HCT116 (cell line): ENCODE measurements around the gene MAN1A1. TPM values are rescaled to one million over a fixed set of nuclear protein-coding genes. Genes with fewer than 3 reads are reported as not detected.

Experiments
- ATAC-seq: fragments of 200-7000 bp; cut with Tn5 transposase; 2 replicates; pipeline ENCODE4 v1.9.1; 2020; ENCODE audit warnings: mild to moderate bottlenecking, moderate library complexity
- BruUV-seq: library from RNA; stranded (reverse); fragments of 400-500 nt; replicated peaks from 2 replicates; lab custom pipeline; 2021; lab: Mats Ljungman, UMichigan
- CTCF ChIA-PET: fragments of 300-600 bp; sonication (Branson Sonifier 250); formaldehyde crosslinking; loops from one replicate; lab custom pipeline; 2021; ENCODE audit warnings: antibody characterized with exemption; lab: Charles Lee
- POLR2A ChIA-PET: fragments of 300-600, 350-600 bp; sonication (Branson Sonifier 250); formaldehyde crosslinking; loops from one replicate; lab custom pipeline; 2021; ENCODE audit warnings: antibody characterized with exemption; lab: Charles Lee
- RAD21 ChIA-PET, 2 experiments: fragments of 300-600 bp; sonication (Branson Sonifier 250); formaldehyde crosslinking; loops; one replicate each; lab custom pipeline; 2023; ENCODE audit warnings: low total read pairs in 2 of 2; ENCODE audit not compliant: uncharacterized antibody in 2 of 2, unreplicated experiment in 2 of 2, low non-redundant PET in 1 of 2; lab: Charles Lee
- DNase-seq: peaks from one replicate; pipeline ENCODE4 v3.0.0-alpha.2; 2010; ENCODE audit warnings: low read depth, low spot score
- H2AFZ ChIP-seq: fragments of 200-600 bp; shearing (Covaris generic), sonication (generic); 2 replicates; pipeline ENCODE4 v1.6.1; 2017; ENCODE audit warnings: low read depth, mixed run types, mixed read lengths, antibody characterized with exemption, low read length; ENCODE audit not compliant: poor library complexity, severe bottlenecking
- H3K27ac ChIP-seq: 2 replicates; pipeline ENCODE4 v1.5.1; 2012; ENCODE audit warnings: low read depth, low read length
- H3K27me3 ChIP-seq: fragments of 200-600 bp; sonication (generic); 2 replicates; pipeline ENCODE4 v1.6.1; 2016; ENCODE audit warnings: mixed run types, low read length, mixed read lengths; ENCODE audit not compliant: insufficient read depth
- H3K36me3 ChIP-seq, 2 experiments: fragments of 200-500 bp in 1 of 2; fragments of 200-600 bp in 1 of 2; sonication (Bioruptor generic) in 1 of 2; sonication (generic) in 1 of 2; 2 replicates each; pipeline versions ENCODE4 v1.5.1 to v1.6.1; 2014 to 2016; ENCODE audit warnings: low read length in 2 of 2, inconsistent platforms in 1 of 2, mixed read lengths in 1 of 2, mixed run types in 1 of 2; ENCODE audit not compliant: insufficient read depth in 2 of 2, control insufficient read depth in 1 of 2
- H3K4me1 ChIP-seq, 2 experiments: fragments of 200-600 bp in 1 of 2; sonication (generic) in 1 of 2; 2 replicates each; pipeline versions ENCODE4 v1.5.1 to v1.6.1; 2012 to 2017; ENCODE audit warnings: low read length in 2 of 2, inconsistent platforms in 1 of 2, mild to moderate bottlenecking in 1 of 2, mixed read lengths in 1 of 2, mixed run types in 1 of 2, moderate library complexity in 1 of 2; ENCODE audit not compliant: insufficient read depth in 2 of 2, control insufficient read depth in 1 of 2
- H3K4me2 ChIP-seq: fragments of 200-600 bp; sonication (generic); 2 replicates; pipeline ENCODE4 v1.6.1; 2017; ENCODE audit warnings: mixed run types, low read length, mixed read lengths
- H3K4me3 ChIP-seq, 2 experiments: fragments of 200-600 bp in 1 of 2; sonication (generic) in 1 of 2; replicated peaks in 1 of 2; 2 replicates each; pipeline ENCODE4 v1.5.1; 2011 to 2016; ENCODE audit warnings: low read length in 2 of 2, control low read depth in 1 of 2, low read depth in 1 of 2, mild to moderate bottlenecking in 1 of 2, mixed read lengths in 1 of 2, mixed run types in 1 of 2
- H3K79me2 ChIP-seq: fragments of 200-600 bp; sonication (generic); 2 replicates; pipeline ENCODE4 v1.6.1; 2017; ENCODE audit warnings: mild to moderate bottlenecking, mixed run types, low read length, moderate library complexity, mixed read lengths; ENCODE audit not compliant: insufficient read depth
- H3K9ac ChIP-seq: fragments of 200-600 bp; sonication (generic); 2 replicates; pipeline ENCODE4 v1.6.1; 2016; ENCODE audit warnings: low read length, mixed read lengths
- H3K9me2 ChIP-seq: fragments of 200-600 bp; sonication (generic), shearing (Covaris generic); 2 replicates; pipeline ENCODE4 v1.6.1; 2017; ENCODE audit warnings: mixed run types, mild to moderate bottlenecking, moderate library complexity; ENCODE audit not compliant: insufficient read depth
- H3K9me3 ChIP-seq, 2 experiments: fragments of 200-500 bp in 1 of 2; fragments of 200-600 bp in 1 of 2; sonication (Bioruptor generic) in 1 of 2; sonication (generic) in 1 of 2; 2 replicates each; pipeline ENCODE4 v1.6.1; 2014 to 2017; ENCODE audit warnings: low read length in 2 of 2, mixed read lengths in 2 of 2, inconsistent platforms in 1 of 2, low read depth in 1 of 2, mild to moderate bottlenecking in 1 of 2, mixed run types in 1 of 2, moderate library complexity in 1 of 2; ENCODE audit not compliant: control insufficient read depth in 1 of 2, insufficient read depth in 1 of 2
- H4K20me1 ChIP-seq: fragments of 200-600 bp; sonication (generic), shearing (Covaris generic); 2 replicates; pipeline ENCODE4 v1.6.1; 2017; ENCODE audit warnings: mixed run types, mild to moderate bottlenecking, moderate library complexity; ENCODE audit not compliant: insufficient read depth
- CBX3 ChIP-seq: IDR thresholded peaks from 2 replicates; pipeline ENCODE4 v1.6.1; 2012; ENCODE audit warnings: low read depth
- CEBPB ChIP-seq: IDR thresholded peaks from 2 replicates; pipeline ENCODE4 v1.6.1; 2012; ENCODE audit warnings: low read depth
- EGR1 ChIP-seq: IDR thresholded peaks from 2 replicates; pipeline ENCODE4 v1.6.1; 2012; ENCODE audit warnings: low read depth
- ELF1 ChIP-seq: IDR thresholded peaks from 2 replicates; pipeline ENCODE4 v1.6.1; 2012; ENCODE audit warnings: low read depth, borderline replicate concordance
- EZH2 ChIP-seq: fragments of 200-600 bp; sonication (generic); IDR thresholded peaks from 2 replicates; pipeline ENCODE4 v1.6.1; 2017; ENCODE audit warnings: antibody characterized with exemption, mixed run types
- EZH2phosphoT487 ChIP-seq: fragments of 200-600 bp; IDR thresholded peaks from 2 replicates; pipeline ENCODE4 v1.6.1; 2018; ENCODE audit warnings: antibody characterized with exemption, borderline replicate concordance
- POLR2A ChIP-seq: IDR thresholded peaks from 2 replicates; pipeline ENCODE4 v1.7.0; 2011; ENCODE audit warnings: borderline replicate concordance; ENCODE audit not compliant: insufficient read depth, insufficient read length; ENCODE audit errors: extremely low read depth
- POLR2AphosphoS5 ChIP-seq: IDR thresholded peaks from 2 replicates; pipeline ENCODE4 v1.6.1; 2011; ENCODE audit warnings: mild to moderate bottlenecking, low read depth, low read length, moderate library complexity
- RAD21 ChIP-seq: IDR thresholded peaks from 2 replicates; pipeline ENCODE4 v1.6.1; 2012; ENCODE audit warnings: low read depth, mild to moderate bottlenecking
- SIN3A ChIP-seq: IDR thresholded peaks from 2 replicates; pipeline ENCODE4 v1.6.1; 2012; ENCODE audit warnings: low read depth
- SP1 ChIP-seq: IDR thresholded peaks from 2 replicates; pipeline ENCODE4 v1.6.1; 2012; ENCODE audit warnings: low read depth
- SRF ChIP-seq: IDR thresholded peaks from 2 replicates; pipeline ENCODE4 v1.6.1; 2012; ENCODE audit warnings: low read depth
- YY1 ChIP-seq: IDR thresholded peaks from 2 replicates; pipeline ENCODE4 v1.6.1; 2011; ENCODE audit warnings: low read length, low read depth, moderate library complexity, mild to moderate bottlenecking; ENCODE audit not compliant: insufficient replicate concordance; ENCODE audit errors: extremely low read depth
- ZNF274 ChIP-seq: fragments of 200-500 bp; sonication (Bioruptor generic); IDR thresholded peaks from 2 replicates; pipeline ENCODE4 v1.6.1; 2014; ENCODE audit warnings: mild to moderate bottlenecking, low read depth, low read length, inconsistent platforms
- intact Hi-C: fragments of 100-400 bp; cut with micrococcal nuclease; formaldehyde crosslinking; loops from 2 replicates; pipeline ENCODE4 v1.10.0; 2022
- total RNA-seq: library from RNA; stranded (reverse); gene quantifications from one replicate; pipeline ENCODE4 v1.2.1, GENCODE V29; 2021; ENCODE audit not compliant: unreplicated experiment
- TF ChIP-seq, protein P1 (sequence below): IDR thresholded peaks from 2 replicates; pipeline ENCODE4 v1.6.1; 2011; ENCODE audit warnings: mild to moderate bottlenecking, low read length, moderate library complexity; ENCODE audit not compliant: insufficient replicate concordance; ENCODE audit errors: extremely low read depth
- TF ChIP-seq, protein P2 (sequence below): IDR thresholded peaks from 2 replicates; pipeline ENCODE4 v1.6.1; 2012

The MAN1A1 gene
- total RNA-seq, 1 experiment from 2014 or later, result 46.0 TPM

DNA sequence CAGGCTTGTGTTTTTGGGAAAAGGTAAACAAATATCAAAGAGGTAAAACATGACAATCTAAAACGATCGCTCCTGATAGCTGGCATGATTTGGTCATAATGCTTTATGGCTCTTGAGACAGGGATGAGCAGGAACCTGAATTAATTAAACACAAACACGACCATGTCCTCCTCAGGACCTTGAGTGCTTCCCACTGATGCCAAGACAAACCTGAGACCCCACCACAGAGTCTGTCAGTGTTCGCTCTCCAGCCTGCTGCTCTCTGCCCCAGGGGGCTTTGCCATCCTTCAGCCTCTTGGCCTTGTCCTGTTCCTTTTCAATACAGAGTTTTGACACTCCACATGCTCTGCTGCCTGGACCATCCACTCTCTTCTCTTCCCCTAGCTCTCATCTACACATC lies 119.4 kb downstream of the MAN1A1 start:
- RAD21 ChIA-PET, result no interaction called here
- Histone ChIP-seq H3K4me2 (no peak overlapping the region), H4K20me1 (no peaks in the 10 kb centered on the region), H3K9ac (no peak overlapping the region), H3K9me3 (no peaks in the 10 kb centered on the region), H3K79me2 (no peaks in the 10 kb centered on the region), H3K27ac (no peak overlapping the region), H3K4me3 (no peak overlapping the region), H3K27me3 (no peaks in the 10 kb centered on the region), H2AFZ (no peak overlapping the region), H3K36me3 (no peaks in the 10 kb centered on the region), H3K4me1 (peaks cover 0 to 11% of the 10 kb centered on the region in 2 experiments; a peak in 1 of 4 replicates), H3K9me2 (no peaks in the 10 kb centered on the region)
- BruUV-seq, result no TSS peak
- TF ChIP-seq CBX3 (no peak), EZH2phosphoT487 (no peak), CEBPB (no peak)
- CTCF ChIA-PET, result no interaction called here
- intact Hi-C loops, result no loop called here
- POLR2A ChIA-PET, result no interaction called here
- DNase-seq, result no peak
- no peak for ATAC-seq

DNA sequence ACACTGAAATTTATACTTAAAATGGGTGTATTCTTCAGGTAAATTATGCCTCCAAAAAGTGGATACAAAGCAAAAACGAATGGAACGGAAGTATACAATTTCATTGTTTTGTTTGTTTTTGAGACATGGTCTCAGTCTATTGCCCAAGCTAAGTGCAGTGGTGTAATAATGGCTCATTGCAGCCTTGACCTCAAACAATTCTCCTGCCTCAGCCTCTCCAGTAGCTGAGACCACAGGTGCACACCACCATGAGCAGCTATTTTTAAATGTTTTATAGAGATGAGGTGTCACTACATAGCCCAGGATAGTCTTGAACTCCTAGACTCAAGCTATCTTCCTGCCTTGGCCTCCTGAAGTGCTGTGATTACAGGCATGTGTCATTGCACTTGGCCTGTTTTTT lies 122.2 kb downstream of the MAN1A1 start:
- TF ChIP-seq RAD21 (no peak), SIN3A (no peak), CEBPB (no peak), POLR2A (no peak), YY1 (no peak), POLR2AphosphoS5 (no peak), EGR1 (no peak), EZH2phosphoT487 (no peak), EZH2 (no peak), SP1 (no peak), ELF1 (no peak), ZNF274 (no peak), SRF (no peak)
- TF ChIP-seq, protein P1, sequence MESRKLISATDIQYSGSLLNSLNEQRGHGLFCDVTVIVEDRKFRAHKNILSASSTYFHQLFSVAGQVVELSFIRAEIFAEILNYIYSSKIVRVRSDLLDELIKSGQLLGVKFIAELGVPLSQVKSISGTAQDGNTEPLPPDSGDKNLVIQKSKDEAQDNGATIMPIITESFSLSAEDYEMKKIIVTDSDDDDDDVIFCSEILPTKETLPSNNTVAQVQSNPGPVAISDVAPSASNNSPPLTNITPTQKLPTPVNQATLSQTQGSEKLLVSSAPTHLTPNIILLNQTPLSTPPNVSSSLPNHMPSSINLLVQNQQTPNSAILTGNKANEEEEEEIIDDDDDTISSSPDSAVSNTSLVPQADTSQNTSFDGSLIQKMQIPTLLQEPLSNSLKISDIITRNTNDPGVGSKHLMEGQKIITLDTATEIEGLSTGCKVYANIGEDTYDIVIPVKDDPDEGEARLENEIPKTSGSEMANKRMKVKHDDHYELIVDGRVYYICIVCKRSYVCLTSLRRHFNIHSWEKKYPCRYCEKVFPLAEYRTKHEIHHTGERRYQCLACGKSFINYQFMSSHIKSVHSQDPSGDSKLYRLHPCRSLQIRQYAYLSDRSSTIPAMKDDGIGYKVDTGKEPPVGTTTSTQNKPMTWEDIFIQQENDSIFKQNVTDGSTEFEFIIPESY, result no peak
- TF ChIP-seq, protein P2, sequence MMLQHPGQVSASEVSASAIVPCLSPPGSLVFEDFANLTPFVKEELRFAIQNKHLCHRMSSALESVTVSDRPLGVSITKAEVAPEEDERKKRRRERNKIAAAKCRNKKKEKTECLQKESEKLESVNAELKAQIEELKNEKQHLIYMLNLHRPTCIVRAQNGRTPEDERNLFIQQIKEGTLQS, result no peak
- Histone ChIP-seq H3K36me3 (no peaks in the 10 kb centered on the region), H3K4me3 (no peak overlapping the region), H3K27ac (no peak overlapping the region), H4K20me1 (no peaks in the 10 kb centered on the region), H3K9ac (no peak overlapping the region), H3K9me2 (no peaks in the 10 kb centered on the region), H3K4me2 (no peak overlapping the region), H3K27me3 (no peaks in the 10 kb centered on the region), H3K9me3 (no peaks in the 10 kb centered on the region), H2AFZ (no peak overlapping the region), H3K4me1 (peaks cover 0 to 3% of the 10 kb centered on the region in 2 experiments; a peak in 2 of 4 replicates), H3K79me2 (no peaks in the 10 kb centered on the region)
- BruUV-seq, result no TSS peak
- ChIA-PET POLR2A (no interaction called here), CTCF (no interaction called here), RAD21 (no interaction called here)
- ATAC-seq (no peak), DNase-seq (no peak)
- intact Hi-C loops, result no loop called here
